Endodermal cell (in vitro differentiated cells): Measurements from ENCODE around the gene CA9. TPM values are rescaled to one million over a fixed set of nuclear protein-coding genes. Genes with fewer than 3 reads are reported as not detected.

Experiments used
- DNase-seq: peaks from one replicate; pipeline ENCODE4 v3.0.0-alpha.2; 2017
- H3K27ac ChIP-seq: 2 replicates; pipeline ENCODE4 v1.5.1; 2013; ENCODE audit warnings: mild to moderate bottlenecking, low read depth, low read length, moderate library complexity
- H3K27me3 ChIP-seq: 2 replicates; pipeline ENCODE4 v1.6.1; 2013; ENCODE audit warnings: mild to moderate bottlenecking, low read length, moderate library complexity; ENCODE audit not compliant: insufficient read depth, control insufficient read depth, poor library complexity, severe bottlenecking
- H3K36me3 ChIP-seq: 2 replicates; pipeline ENCODE4 v1.7.0; 2013; ENCODE audit warnings: mild to moderate bottlenecking, low read length, moderate library complexity; ENCODE audit not compliant: control insufficient read depth, insufficient read depth
- H3K4me1 ChIP-seq: one replicate; pipeline ENCODE4 v1.7.0; 2013; ENCODE audit warnings: low read length; ENCODE audit not compliant: control insufficient read depth, insufficient read depth
- H3K4me3 ChIP-seq: 2 replicates; pipeline ENCODE4 v1.5.1; 2013; ENCODE audit warnings: mild to moderate bottlenecking, low read length, moderate library complexity
- H3K9ac ChIP-seq: 2 replicates; pipeline ENCODE4 v1.6.1; 2013; ENCODE audit warnings: mild to moderate bottlenecking, low read length, moderate library complexity; ENCODE audit not compliant: poor library complexity, severe bottlenecking; ENCODE audit errors: extremely low read depth
- H3K9me3 ChIP-seq: 2 replicates; pipeline ENCODE4 v1.6.1; 2013; ENCODE audit warnings: mild to moderate bottlenecking, low read length, moderate library complexity; ENCODE audit not compliant: control insufficient read depth
- H3K27ac Mint-ChIP-seq: 2 replicates; pipeline ENCODE4 v1.8.0; 2020; ENCODE audit warnings: mixed read lengths
- H3K27me3 Mint-ChIP-seq: 2 replicates; pipeline ENCODE4 v1.8.0; 2021; ENCODE audit warnings: mild to moderate bottlenecking, mixed read lengths; ENCODE audit not compliant: insufficient read depth
- H3K36me3 Mint-ChIP-seq: 2 replicates; pipeline ENCODE4 v1.8.0; 2020; ENCODE audit warnings: low read depth, mixed read lengths
- H3K4me1 Mint-ChIP-seq: 2 replicates; pipeline ENCODE4 v1.8.0; 2020; ENCODE audit warnings: mixed read lengths
- H3K4me3 Mint-ChIP-seq: 2 replicates; pipeline ENCODE4 v1.8.0; 2020; ENCODE audit warnings: mild to moderate bottlenecking, moderate library complexity, mixed read lengths
- H3K9me3 Mint-ChIP-seq: 2 replicates; pipeline ENCODE4 v1.8.0; 2020; ENCODE audit warnings: mild to moderate bottlenecking, mixed read lengths
- WGBS, 2 experiments: methylation state at CpG; one replicate each; pipeline versions ENCODE4 v1.1.5 to v1.1.7; 2013; ENCODE audit warnings: missing lambda C conversion rate in 2 of 2, mixed read lengths in 1 of 2; ENCODE audit not compliant: insufficient coverage in 1 of 2, insufficient read length in 1 of 2; 5-methylcytosine and 5-hydroxymethylcytosine counted together
- total RNA-seq, 2 donors: library from RNA; stranded (reverse); fragmentation: NEBNext Ultra II Directional in 1 of 2; extraction: Animal tissue kit (Norgen Biotek cat#: 25700) in 1 of 2; gene quantifications; 2 replicates in 1 of 2; 3 replicates in 1 of 2; pipeline ENCODE4 v1.2.1, GENCODE V29; 2021
- TF ChIP-seq, protein P1 (sequence below): fragments of 200-600 bp; sonication (generic); conservative IDR thresholded peaks from 2 replicates; pipeline ENCODE4 v1.5.0; 2021; ENCODE audit warnings: antibody characterized with exemption, mild to moderate bottlenecking

The CA9 gene
- total RNA-seq, 2 donors from 2014 or later: 1.8 to 3.6 TPM

GRCh38 chr9:35658137-35658967 is 15.4 kb upstream of the CA9 start, which contains the start of gene CCDC107:
Gene CCDC107 (plus strand): TSS chr9:35658292. CDS start chr9:35658380, 88 bp downstream.
- peaks cover 27% of the 10 kb centered on the region for H3K36me3 Mint-ChIP-seq
- Histone ChIP-seq H3K27ac (peak within 1 kb of the TSS; percentile 98), H3K9ac (peak within 1 kb of the TSS; percentile 95), H3K9me3 (no peaks in the 10 kb centered on the region), H3K4me1 (no peaks in the 10 kb centered on the region), H3K27me3 (no peaks in the 10 kb centered on the region), H3K36me3 (peaks cover 26% of the 10 kb centered on the region), H3K4me3 (peak within 1 kb of the TSS; percentile 83)
- TF ChIP-seq, protein P1, sequence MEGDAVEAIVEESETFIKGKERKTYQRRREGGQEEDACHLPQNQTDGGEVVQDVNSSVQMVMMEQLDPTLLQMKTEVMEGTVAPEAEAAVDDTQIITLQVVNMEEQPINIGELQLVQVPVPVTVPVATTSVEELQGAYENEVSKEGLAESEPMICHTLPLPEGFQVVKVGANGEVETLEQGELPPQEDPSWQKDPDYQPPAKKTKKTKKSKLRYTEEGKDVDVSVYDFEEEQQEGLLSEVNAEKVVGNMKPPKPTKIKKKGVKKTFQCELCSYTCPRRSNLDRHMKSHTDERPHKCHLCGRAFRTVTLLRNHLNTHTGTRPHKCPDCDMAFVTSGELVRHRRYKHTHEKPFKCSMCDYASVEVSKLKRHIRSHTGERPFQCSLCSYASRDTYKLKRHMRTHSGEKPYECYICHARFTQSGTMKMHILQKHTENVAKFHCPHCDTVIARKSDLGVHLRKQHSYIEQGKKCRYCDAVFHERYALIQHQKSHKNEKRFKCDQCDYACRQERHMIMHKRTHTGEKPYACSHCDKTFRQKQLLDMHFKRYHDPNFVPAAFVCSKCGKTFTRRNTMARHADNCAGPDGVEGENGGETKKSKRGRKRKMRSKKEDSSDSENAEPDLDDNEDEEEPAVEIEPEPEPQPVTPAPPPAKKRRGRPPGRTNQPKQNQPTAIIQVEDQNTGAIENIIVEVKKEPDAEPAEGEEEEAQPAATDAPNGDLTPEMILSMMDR: peak; percentile 95
- peaks cover 10% of the 10 kb centered on the region for H3K4me1 Mint-ChIP-seq
- H3K27me3 Mint-ChIP-seq: peaks cover 12% of the 10 kb centered on the region
- peak within 1 kb of the TSS; percentile 99 for H3K27ac Mint-ChIP-seq
- 2 to 6% methylated on average over 18 to 67 of the region's 67 CpGs for WGBS, 2 experiments
- H3K9me3 Mint-ChIP-seq: no peaks in the 10 kb centered on the region
- peak; percentile 94 for DNase-seq
- peak within 1 kb of the TSS; percentile 76 for H3K4me3 Mint-ChIP-seq

DNA sequence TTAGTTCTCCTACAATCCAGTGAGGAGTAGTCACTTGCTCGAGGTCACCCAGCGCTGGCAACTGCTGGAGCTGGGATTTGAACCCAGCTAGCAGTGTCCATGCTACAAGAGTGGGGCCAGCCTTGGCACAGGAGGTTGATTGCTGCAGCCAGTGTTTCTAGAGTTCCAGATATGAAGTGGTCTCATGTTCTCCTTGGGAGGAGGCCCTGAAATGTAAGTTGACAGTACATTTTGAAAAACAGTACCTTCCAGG is 14.8 kb upstream of the CA9 start:
- DNase-seq: no peak
- 6% methylated on average over 2 of the region's 2 CpGs; no CpG with 5 or more reads in 1 of the 2 experiments for WGBS, 2 experiments
- Mint-ChIP-seq H3K36me3 (peaks cover 27% of the 10 kb centered on the region), H3K9me3 (no peaks in the 10 kb centered on the region), H3K4me3 (peak overlapping the region; percentile 76), H3K27ac (peak overlapping the region; percentile 88), H3K4me1 (peaks cover 13% of the 10 kb centered on the region), H3K27me3 (peaks cover 12% of the 10 kb centered on the region)
- Histone ChIP-seq H3K4me3 (peak overlapping the region; percentile 83), H3K9me3 (no peaks in the 10 kb centered on the region), H3K9ac (peak overlapping the region; percentile 95), H3K4me1 (no peaks in the 10 kb centered on the region), H3K27ac (no peak overlapping the region), H3K27me3 (no peaks in the 10 kb centered on the region), H3K36me3 (peaks cover 26% of the 10 kb centered on the region)
- TF ChIP-seq, protein P1: no peak

- Mint-ChIP-seq H3K27ac (peak overlapping the region; percentile 73), H3K27me3 (peaks cover 12% of the 10 kb centered on the region), H3K4me3 (peak overlapping the region; percentile 76), H3K9me3 (no peaks in the 10 kb centered on the region), H3K4me1 (peaks cover 17% of the 10 kb centered on the region), H3K36me3 (peaks cover 27% of the 10 kb centered on the region)
- peak overlapping the region; percentile 95 for H3K9ac ChIP-seq
- H3K27me3 ChIP-seq: no peaks in the 10 kb centered on the region
- H3K4me1 ChIP-seq: peaks cover 4% of the 10 kb centered on the region
- H3K9me3 ChIP-seq: no peaks in the 10 kb centered on the region
- TF ChIP-seq, protein P1: no peak
- WGBS, 2 experiments: 93 to 96% methylated on average over 2 to 3 of the region's 3 CpGs
- H3K4me3 ChIP-seq: peak overlapping the region; percentile 83
- peaks cover 26% of the 10 kb centered on the region for H3K36me3 ChIP-seq
- no peak for DNase-seq
- no peak overlapping the region for H3K27ac ChIP-seq
Observed at GRCh38 chr9:35659340-35659739, 14.4 kb upstream of the CA9 start.
